IPS DF 6.9 (cell line): Measurements from ENCODE around the gene SFMBT2.

ENCODE experiments used
- DNase-seq: peaks from one replicate; pipeline ENCODE4 v3.0.0-alpha.2; 2013; ENCODE audit warnings: low read depth, low spot score
- H3K27ac ChIP-seq: one replicate; pipeline ENCODE4 v1.5.1; 2013; ENCODE audit warnings: low read length, control low read depth
- H3K27me3 ChIP-seq: 2 replicates; pipeline ENCODE4 v1.6.1; 2013; ENCODE audit warnings: mild to moderate bottlenecking, low read length; ENCODE audit not compliant: control insufficient read depth, insufficient read depth
- H3K36me3 ChIP-seq: 2 replicates; pipeline ENCODE4 v1.6.1; 2013; ENCODE audit warnings: low read length; ENCODE audit not compliant: control insufficient read depth, insufficient read depth
- H3K4me1 ChIP-seq: 2 replicates; pipeline ENCODE4 v1.6.1; 2013; ENCODE audit warnings: low read length; ENCODE audit not compliant: control insufficient read depth, insufficient read depth
- H3K4me3 ChIP-seq: 2 replicates; pipeline ENCODE4 v1.5.1; 2013; ENCODE audit warnings: mild to moderate bottlenecking, low read length
- H3K9me3 ChIP-seq: 2 replicates; pipeline ENCODE4 v1.6.1; 2013; ENCODE audit warnings: low read length, inconsistent platforms; ENCODE audit not compliant: control insufficient read depth, insufficient read depth
- WGBS: extraction: QIAGEN DNeasy Blood & Tissue Kit; methylation state at CpG from one replicate; pipeline ENCODE4 v1.1.7; 2013; ENCODE audit warnings: mixed read lengths, missing lambda C conversion rate; ENCODE audit not compliant: insufficient read length, insufficient coverage; 5-methylcytosine and 5-hydroxymethylcytosine counted together

SFMBT2 gene

DNA sequence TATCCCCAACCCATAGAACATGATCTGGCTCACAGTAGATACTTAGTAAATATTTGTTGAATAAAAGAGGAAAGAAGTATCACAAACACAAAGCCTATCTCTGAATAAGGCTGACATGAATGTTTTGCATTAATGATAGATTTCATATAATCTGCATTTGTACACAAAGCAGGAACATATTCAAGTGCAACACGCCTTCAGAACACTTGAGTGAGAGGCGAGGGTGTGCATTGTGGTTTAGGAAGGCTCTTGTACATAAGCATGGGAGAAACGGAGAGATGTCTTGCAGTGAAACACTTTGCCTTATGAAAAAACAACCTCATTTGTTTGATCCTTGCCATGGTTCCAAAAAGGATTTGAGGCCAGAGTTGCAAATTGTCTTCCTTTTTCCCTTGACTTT, 14.1 kb upstream of the SFMBT2 start:
- H3K4me1 ChIP-seq: peaks cover 1% of the 10 kb centered on the region; the same call in 1 of the 2 replicates
- H3K4me3 ChIP-seq: no peak overlapping the region
- no CpG with 5 or more reads among the region's 3 CpGs for WGBS
- DNase-seq: no peak
- H3K9me3 ChIP-seq: no peaks in the 10 kb centered on the region
- no peak overlapping the region for H3K27ac ChIP-seq
- H3K27me3 ChIP-seq: peaks cover 1% of the 10 kb centered on the region; the same call in 1 of the 2 replicates
- H3K36me3 ChIP-seq: no peaks in the 10 kb centered on the region

DNA sequence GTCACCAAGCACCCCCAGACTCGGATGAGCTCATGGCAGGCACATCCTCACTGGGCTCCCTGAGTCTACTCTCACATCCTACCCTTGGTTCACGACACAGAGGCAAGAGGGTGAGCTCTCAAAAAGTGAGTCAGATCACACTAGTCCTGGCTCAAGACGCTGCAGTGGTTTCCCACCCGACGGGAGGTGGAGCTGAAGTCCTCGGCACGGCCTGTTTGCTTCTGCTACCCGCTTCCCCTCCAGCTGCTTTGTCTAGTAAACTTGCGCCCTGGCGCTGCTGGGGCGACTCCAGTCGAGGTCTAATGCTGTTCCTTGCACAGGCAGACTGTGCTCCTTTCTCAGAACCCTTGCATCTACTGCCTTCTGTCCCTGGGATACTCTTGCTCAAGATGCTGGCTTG, 13.5 kb upstream of the SFMBT2 start:
- H3K27me3 ChIP-seq: peaks cover 1% of the 10 kb centered on the region; the same call in 1 of the 2 replicates
- peaks cover 1% of the 10 kb centered on the region; the same call in 1 of the 2 replicates for H3K4me1 ChIP-seq
- H3K9me3 ChIP-seq: no peaks in the 10 kb centered on the region
- WGBS: no CpG with 5 or more reads among the region's 12 CpGs
- no peak overlapping the region for H3K27ac ChIP-seq
- no peak for DNase-seq
- no peak overlapping the region for H3K4me3 ChIP-seq
- H3K36me3 ChIP-seq: no peaks in the 10 kb centered on the region

DNA sequence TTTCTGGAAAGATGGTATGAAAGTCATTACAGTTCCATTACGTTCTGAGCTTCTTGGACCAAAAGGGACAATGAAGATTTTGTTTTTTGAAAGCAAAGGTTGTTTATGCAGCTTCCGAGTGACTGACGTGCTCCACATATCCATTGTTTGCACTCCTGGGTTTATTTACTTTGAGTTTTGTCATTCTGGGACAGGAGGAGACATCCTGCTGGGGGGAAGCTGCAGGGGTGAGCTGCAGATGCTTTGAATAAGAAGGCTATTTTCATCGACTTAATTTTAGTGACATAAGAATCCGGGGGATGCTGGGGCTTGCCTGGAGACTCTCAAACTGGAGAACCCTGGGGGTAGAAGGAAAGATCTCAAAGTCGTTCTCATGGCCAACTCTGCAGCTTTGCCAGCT, 12.7 kb upstream of the SFMBT2 start:
- H3K27ac ChIP-seq: no peak overlapping the region
- H3K36me3 ChIP-seq: no peaks in the 10 kb centered on the region
- H3K27me3 ChIP-seq: peaks cover 1% of the 10 kb centered on the region; the same call in 1 of the 2 replicates
- peaks cover 1% of the 10 kb centered on the region; the same call in 1 of the 2 replicates for H3K4me1 ChIP-seq
- no peak overlapping the region for H3K4me3 ChIP-seq
- WGBS: no CpG with 5 or more reads among the region's 6 CpGs
- no peak for DNase-seq
- no peaks in the 10 kb centered on the region for H3K9me3 ChIP-seq

DNA sequence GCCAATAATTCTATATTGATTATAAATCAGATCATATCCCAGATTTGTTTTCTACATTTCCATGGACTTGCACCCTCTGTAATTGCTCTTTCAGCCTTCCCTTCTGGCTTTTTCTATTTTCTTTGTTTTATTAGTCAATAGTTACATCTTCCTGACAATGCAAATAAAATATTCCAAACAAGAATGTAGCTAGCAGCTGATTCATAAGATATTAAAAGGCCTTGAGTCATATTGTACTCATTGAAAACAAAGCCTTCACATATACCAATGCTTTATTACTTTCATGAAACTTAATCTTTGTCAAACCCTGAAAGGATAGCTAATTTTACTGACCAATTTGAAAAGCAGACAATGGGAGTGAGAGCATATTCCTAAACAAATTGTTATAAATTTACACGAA, 10.7 kb upstream of the SFMBT2 start:
- H3K9me3 ChIP-seq: no peaks in the 10 kb centered on the region
- H3K4me3 ChIP-seq: no peak overlapping the region
- H3K36me3 ChIP-seq: no peaks in the 10 kb centered on the region
- WGBS: no CpG with 5 or more reads among the region's 1 CpG
- H3K27me3 ChIP-seq: peaks cover 1% of the 10 kb centered on the region; the same call in 1 of the 2 replicates
- no peak overlapping the region for H3K27ac ChIP-seq
- DNase-seq: no peak
- peaks cover 1% of the 10 kb centered on the region; the same call in 1 of the 2 replicates for H3K4me1 ChIP-seq

DNA sequence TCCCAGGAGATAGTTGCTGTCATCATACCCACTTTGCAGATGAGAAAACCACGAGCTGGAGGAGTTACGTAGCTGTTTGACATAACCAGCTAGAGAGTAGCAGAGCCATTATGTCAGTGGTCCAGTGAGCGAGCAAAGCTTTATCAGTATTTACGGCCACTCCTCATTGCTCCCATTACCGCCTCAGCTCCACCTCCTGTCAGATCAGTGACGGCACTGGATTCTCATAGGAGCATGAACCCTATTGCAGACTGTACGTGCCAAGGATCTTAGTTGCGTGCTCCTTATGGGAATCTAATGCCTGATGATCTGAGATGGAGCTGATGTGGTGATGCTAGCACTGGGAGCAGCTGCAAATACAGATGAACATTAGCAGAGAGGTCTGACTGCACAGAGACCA, 9.2 kb upstream of the SFMBT2 start:
- no peak for DNase-seq
- Histone ChIP-seq H3K9me3 (no peaks in the 10 kb centered on the region), H3K4me1 (peaks cover 1% of the 10 kb centered on the region; the same call in 1 of the 2 replicates), H3K4me3 (no peak overlapping the region), H3K27me3 (peaks cover 1% of the 10 kb centered on the region; the same call in 1 of the 2 replicates), H3K27ac (no peak overlapping the region), H3K36me3 (no peaks in the 10 kb centered on the region)
- WGBS: no CpG with 5 or more reads among the region's 8 CpGs

DNA sequence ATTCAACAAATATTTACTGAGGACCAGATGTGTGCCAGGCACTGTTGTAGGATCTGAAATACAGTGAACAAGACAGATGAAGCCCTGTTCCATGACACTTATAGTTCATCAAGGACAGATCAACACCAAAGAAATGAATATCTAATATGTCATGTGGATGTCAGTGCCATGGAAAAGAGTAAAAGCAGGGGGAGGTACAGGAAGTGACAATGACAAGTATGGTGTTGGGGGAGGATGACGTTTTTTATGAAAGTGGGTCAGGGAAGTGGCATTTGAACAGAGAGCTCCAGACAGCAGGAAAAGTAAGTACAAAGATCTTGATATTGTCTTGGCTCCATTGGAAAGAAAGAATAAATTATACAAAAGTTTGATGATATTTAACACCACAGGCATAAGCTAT, 7.0 kb upstream of the SFMBT2 start:
- Histone ChIP-seq H3K27me3 (peaks cover 3% of the 10 kb centered on the region; the same call in 1 of the 2 replicates), H3K36me3 (no peaks in the 10 kb centered on the region), H3K9me3 (no peaks in the 10 kb centered on the region), H3K4me3 (no peak overlapping the region), H3K27ac (no peak overlapping the region), H3K4me1 (no peaks in the 10 kb centered on the region)
- 100% methylated on average over 1 of the region's 1 CpG for WGBS
- DNase-seq: no peak

DNA sequence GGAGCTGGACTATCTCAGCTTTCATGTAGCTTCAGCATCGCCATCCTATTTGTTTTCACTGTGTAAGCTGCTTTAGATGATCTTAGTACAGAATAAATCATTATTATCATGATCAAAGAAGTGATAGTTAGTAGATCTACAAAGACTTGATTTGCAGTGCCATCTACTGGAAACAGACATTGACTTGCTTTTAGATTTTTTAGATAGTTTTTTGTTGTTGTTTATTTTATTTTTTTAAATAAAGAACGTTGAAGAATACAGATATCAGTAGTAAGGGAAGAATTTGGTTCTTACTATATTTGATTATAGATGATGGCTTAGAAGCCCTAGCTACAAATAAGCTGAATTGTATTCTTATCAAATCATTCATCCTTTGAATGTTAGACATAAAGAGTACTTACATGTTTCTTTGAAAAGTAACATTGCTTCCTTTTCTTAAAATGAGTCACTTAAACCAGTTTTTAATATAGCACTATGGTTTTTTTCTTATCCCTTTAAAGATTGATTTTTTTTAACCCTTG, 6.3 kb upstream of the SFMBT2 start:
- Histone ChIP-seq H3K27me3 (peaks cover 8% of the 10 kb centered on the region; the same call in 1 of the 2 replicates), H3K9me3 (no peaks in the 10 kb centered on the region), H3K4me3 (no peak overlapping the region), H3K27ac (no peak overlapping the region), H3K36me3 (no peaks in the 10 kb centered on the region), H3K4me1 (no peaks in the 10 kb centered on the region)
- 100% methylated on average over 1 of the region's 2 CpGs for WGBS
- DNase-seq: no peak

DNA sequence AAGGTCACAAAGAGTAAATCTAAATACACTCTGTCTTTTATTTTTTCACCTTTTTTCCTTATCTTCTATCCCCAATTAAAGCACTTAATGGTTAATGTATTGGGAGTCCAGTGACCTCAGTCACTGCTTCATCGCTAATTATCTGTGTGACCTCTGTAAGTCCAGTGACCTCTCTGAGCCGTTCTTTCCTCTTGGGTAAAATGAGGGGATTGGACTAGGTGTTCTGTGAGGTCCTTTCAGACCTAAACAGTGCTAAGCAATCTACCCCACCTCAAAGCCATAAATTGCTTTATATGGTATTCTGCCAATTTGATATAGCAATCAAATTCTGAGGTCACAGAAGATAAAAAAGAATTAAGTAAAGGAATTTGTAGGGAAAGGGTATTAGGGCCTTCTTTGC, 3.9 kb upstream of the SFMBT2 start:
- no CpG with 5 or more reads among the region's 2 CpGs for WGBS
- peaks cover 13% of the 10 kb centered on the region for H3K27me3 ChIP-seq
- no peaks in the 10 kb centered on the region for H3K4me1 ChIP-seq
- no peak for DNase-seq
- H3K27ac ChIP-seq: no peak overlapping the region
- no peaks in the 10 kb centered on the region for H3K36me3 ChIP-seq
- no peaks in the 10 kb centered on the region for H3K9me3 ChIP-seq
- no peak overlapping the region for H3K4me3 ChIP-seq

DNA sequence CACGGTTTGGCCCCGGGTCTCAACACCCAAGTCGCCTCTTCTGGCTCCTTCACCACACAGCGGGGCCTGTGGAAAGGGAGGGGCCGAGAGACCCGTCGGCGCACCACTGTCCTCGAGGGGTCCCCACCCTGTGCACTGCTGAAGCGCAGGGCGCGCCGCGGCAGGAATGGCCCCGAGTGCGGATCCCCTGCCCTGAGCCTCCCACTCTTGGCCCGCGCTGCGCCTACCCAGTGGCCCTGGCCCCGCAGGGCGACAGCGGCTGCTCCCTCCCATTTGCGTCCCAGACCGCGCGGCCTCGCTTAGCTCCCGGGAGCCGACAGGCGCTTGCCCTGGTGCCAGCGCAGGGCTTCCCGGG, 2.1 kb upstream of the SFMBT2 start:
- Histone ChIP-seq H3K4me1 (peaks cover 4% of the 10 kb centered on the region), H3K27me3 (peaks cover 19% of the 10 kb centered on the region), H3K36me3 (no peaks in the 10 kb centered on the region), H3K4me3 (peak overlapping the region; percentile 53; the same call in 1 of the 2 replicates), H3K9me3 (no peaks in the 10 kb centered on the region), H3K27ac (no peak overlapping the region)
- no peak for DNase-seq
- no CpG with 5 or more reads among the region's 32 CpGs for WGBS

DNA sequence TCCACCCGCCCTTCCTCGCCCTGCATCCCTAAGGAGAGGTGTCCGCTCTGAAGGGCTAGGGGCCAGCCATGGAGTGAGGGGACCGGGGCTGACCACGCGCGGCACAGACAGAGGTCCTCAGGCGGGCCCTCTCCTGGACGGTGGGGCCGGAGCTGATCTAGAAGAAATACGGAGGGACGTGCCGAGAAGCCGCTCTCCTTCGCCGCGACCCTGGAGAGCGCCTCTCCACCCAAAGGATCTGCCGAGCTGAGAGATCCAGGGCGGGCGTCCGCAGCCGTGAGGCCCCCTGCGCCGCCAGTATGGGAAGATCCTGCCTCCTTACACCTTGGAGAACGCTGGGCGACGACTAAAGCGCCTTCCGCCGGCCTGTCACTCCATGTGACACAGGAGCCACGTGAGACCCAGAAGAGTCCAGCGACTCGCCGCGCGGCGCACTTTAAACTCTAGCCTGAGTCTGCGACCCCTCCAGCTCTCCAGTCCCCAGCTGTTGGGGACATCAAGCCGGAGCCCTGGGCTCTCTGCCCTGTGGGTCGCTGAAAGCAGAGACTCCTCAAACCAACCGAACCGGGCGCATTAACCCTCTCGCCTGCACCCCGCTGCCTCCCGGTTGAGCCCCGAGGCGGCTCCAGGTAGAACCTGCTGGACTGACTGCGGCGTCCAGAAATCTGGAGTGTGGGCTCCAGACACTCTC, 1.5 kb upstream of the SFMBT2 start:
- WGBS: no CpG with 5 or more reads among the region's 51 CpGs
- no peak for DNase-seq
- Histone ChIP-seq H3K4me3 (peak overlapping the region; percentile 53; the same call in 1 of the 2 replicates), H3K36me3 (no peaks in the 10 kb centered on the region), H3K9me3 (no peaks in the 10 kb centered on the region), H3K4me1 (peaks cover 4% of the 10 kb centered on the region), H3K27me3 (peaks cover 19% of the 10 kb centered on the region), H3K27ac (no peak overlapping the region)
